Epithelial cell of esophagus (primary cell): ENCODE results near the gene WNT7A.

Experiments
- DNase-seq: peaks from one replicate; pipeline ENCODE4 v3.0.0; 2010; ENCODE audit warnings: low read depth
- H3K4me3 ChIP-seq: 2 replicates; pipeline ENCODE4 v1.5.1; 2011; ENCODE audit warnings: mild to moderate bottlenecking, low read length, control low read depth
- TF ChIP-seq, protein P1 (sequence below): IDR thresholded peaks from 2 replicates; pipeline ENCODE4 v1.5.1; 2011; ENCODE audit warnings: low read depth, mild to moderate bottlenecking, low read length, control low read depth, inconsistent platforms; ENCODE audit not compliant: insufficient read depth; ENCODE audit errors: missing control alignments

Gene WNT7A

DNA sequence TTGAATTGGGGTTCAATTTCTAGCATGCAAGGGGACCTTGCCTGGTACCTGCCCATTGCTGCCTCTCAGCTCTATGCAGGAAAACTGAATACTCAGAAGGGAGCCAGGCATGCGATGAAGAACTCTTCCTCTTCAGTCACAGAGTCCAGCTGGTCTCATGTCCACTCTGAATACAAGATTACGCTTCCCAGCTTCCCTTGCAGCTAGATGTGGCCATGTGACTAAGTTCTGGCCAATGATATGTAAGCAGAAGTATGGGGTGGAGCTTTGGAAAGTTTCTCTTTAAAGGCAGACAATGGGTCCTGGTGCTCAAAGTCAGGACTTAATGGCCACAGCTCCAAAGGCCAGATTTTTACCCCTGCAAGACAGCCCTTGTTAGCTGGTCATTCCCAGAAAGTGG, 9.0 kb downstream of the WNT7A start:
- TF ChIP-seq, protein P1, sequence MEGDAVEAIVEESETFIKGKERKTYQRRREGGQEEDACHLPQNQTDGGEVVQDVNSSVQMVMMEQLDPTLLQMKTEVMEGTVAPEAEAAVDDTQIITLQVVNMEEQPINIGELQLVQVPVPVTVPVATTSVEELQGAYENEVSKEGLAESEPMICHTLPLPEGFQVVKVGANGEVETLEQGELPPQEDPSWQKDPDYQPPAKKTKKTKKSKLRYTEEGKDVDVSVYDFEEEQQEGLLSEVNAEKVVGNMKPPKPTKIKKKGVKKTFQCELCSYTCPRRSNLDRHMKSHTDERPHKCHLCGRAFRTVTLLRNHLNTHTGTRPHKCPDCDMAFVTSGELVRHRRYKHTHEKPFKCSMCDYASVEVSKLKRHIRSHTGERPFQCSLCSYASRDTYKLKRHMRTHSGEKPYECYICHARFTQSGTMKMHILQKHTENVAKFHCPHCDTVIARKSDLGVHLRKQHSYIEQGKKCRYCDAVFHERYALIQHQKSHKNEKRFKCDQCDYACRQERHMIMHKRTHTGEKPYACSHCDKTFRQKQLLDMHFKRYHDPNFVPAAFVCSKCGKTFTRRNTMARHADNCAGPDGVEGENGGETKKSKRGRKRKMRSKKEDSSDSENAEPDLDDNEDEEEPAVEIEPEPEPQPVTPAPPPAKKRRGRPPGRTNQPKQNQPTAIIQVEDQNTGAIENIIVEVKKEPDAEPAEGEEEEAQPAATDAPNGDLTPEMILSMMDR, result no peak
- DNase-seq, result no peak
- H3K4me3 ChIP-seq, result no peak overlapping the region

DNA sequence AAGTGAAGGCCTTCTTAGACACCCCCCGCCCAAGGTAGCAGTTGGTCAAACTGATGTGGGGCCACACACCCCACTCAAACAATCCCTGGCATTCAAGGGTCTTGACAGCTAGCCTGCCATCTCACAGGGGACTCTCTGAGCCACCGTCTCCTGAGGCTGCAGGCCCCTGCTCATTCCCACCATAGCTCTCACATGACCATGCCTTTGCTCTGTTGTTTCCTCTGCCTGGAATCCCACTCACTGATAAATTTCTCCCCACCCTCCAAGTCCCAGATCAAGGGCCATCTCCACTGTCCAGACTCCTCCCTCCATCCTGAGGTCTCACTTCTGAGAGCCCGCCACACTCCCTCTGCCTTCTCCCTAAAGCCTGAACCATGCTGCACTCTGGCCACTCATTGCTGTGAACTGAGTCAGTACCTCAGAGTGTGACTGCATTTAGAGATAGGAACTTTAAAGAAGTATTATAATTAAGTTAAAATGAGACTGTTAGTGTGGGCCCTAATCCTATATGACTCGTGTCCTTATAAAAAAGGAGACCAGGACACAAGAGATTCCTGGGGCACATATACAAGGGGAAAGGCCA, 10.0 kb downstream of the WNT7A start:
- DNase-seq, result no peak
- TF ChIP-seq, protein P1, result no peak
- H3K4me3 ChIP-seq, result no peak overlapping the region

DNA sequence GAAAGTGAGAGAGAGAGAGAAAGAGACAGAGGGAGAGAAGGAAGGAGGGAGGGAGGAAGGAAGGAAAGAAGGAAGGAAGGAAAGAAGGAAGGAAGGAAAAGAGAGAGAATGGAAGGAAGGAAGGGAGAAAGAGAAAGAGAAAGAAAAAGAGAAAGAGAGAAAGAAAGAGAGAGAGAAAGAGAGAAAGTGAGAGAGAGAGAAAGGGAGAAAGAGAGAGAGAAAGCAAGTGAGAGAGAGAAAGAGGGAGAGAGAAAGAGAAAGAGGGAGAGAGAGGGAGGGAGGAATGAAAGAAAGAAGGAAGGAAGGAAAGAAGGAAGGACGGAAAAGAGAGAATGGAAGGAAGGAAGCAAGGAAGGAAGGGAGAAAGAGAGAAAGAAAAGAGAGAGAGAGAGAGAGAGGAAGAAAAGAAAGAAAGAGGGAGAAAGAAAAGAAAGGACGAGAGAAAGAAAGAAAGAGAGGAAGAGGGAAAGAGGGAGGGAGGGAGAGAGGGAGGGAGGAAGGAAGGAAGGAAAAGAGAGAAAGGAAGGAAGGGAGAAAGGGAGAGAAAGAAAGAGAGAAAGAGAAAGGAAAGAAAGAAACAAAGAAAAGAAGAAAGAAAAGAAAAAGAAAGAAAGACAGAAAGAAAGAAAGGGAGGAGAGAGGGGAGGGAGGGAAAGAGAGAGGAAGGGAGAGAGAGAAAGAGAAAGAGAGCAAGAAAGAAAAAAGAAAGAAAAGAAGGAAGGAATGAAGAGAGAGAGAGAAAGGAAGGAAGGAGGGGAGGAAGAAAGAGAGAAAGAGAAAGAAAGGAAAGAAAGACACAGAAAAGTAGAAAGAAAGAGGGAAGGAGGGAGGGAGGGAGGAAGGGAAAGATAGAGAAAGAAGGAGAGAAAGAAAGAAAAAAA, 10.8 kb downstream of the WNT7A start:
- TF ChIP-seq, protein P1, result no peak
- no peak overlapping the region for H3K4me3 ChIP-seq
- no peak for DNase-seq

DNA sequence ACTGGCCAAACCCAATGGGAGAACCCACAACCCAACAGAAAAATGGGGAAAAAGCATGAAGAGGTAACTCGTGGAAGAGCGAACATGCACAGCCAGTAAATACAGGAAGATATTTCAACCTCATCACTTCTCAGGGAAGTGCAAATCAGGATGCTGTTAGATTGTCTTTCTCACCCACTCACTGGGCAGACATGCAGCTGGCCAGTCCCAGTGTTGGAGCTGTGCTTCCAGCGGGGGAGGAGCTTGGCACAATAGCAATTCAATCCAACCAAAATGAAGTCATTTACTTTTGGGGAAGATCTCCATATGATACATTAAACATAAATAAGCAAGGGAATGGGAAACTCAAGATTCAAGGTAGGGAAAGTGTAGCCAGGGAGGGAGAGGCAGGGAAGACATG, 12.1 kb downstream of the WNT7A start:
- TF ChIP-seq, protein P1, result no peak
- no peak for DNase-seq
- H3K4me3 ChIP-seq, result no peak overlapping the region

DNA sequence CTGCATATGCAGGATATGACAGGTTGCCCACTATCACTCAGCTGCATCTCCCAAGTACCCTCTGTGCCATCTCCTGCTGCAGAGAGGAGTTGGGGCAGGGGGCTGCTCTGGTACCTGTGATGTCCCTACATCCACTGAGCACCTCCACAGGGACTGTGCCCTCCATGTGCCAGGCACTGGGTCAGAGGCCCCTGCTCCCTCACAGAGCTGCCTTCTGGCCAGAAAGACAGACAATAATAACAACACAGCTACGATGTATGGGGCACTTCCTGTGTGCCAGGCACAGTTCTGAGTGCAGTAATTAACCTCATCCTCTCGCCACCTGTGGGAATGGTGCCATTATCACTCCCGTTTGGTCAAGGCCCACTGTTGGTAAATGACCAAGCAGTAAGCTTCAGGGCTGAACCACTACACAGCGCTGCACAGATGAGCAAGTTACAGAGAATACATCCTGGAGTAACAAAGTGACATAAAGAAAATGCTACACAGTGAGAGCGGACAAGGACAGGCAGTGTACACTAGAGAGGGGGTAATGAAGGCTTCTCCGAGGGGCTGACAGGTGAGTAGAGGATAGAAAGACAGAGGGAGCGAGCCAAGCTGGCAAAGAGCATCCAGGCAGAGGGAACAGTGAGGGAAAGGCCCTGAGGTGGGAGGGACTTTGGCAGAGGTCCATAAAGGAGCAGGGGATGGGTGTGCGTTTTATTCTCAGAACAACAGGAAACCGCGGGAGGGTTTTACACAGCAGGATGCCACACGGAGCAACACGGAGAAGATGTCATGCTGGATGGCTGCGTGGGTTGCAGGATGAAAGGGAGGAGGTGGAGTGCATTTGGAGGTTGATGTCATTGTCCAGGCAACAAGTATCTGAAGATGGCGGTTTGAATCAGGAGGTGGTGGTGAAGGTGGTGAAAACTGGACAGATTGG, 13.6 kb downstream of the WNT7A start:
- H3K4me3 ChIP-seq, result no peak overlapping the region

DNA sequence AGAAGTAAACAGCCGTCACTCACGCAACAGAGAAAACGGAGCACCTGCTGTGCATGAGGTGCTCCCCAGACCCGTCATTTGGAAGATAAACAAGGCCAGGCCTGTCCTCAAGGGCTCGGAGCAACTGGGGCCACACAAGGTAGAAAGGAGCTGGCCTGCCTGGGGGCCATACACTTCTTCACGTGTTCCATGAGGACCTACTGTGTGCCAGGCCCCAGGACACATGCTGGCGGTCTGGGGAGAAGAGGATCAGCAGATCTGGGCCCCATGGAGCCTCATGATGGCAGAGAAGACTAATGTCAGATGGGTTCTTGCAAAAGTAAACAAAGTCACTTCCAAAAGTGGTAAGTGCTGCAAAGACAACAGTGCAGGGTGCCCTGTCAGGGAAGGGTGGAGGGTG, 14.3 kb downstream of the WNT7A start:
- TF ChIP-seq, protein P1, result no peak
- no peak for DNase-seq
- H3K4me3 ChIP-seq, result no peak overlapping the region

More for the DNA sequence above, 13.6 kb downstream of the WNT7A start:
- TF ChIP-seq, protein P1, result no peak
- DNase-seq, result no peak
